ENCODE measurements around the gene BFSP2. TPM values are rescaled to one million over a fixed set of nuclear protein-coding genes. Genes with fewer than 3 reads are reported as not detected.

Gene BFSP2
- total and polyA plus RNA-seq, 3 donors from 2014 or later, result not detected

GRCh38 chr3:133374708-133375402, 25.0 kb upstream of the BFSP2 start:
- 82 to 90% methylated on average over 4 of the region's 4 CpGs for WGBS, 2 donors
- Histone ChIP-seq H3K4me1 (no peaks in the 10 kb centered on the region), H3K27me3 (no peaks in the 10 kb centered on the region), H3K9me3 (no peaks in the 10 kb centered on the region), H3K27ac (no peak overlapping the region), H3K4me3 (no peak overlapping the region), H3K36me3 (ENCODE audit: low read depth, missing control alignments) (no peaks in the 10 kb centered on the region)
- DNase-seq, result no peak
- TF ChIP-seq CTCF (IDR thresholded peaks at IDR 0.05) (no peak), POLR2A (IDR thresholded peaks at IDR 0.05) (no peak)
- intact Hi-C loops (cut with DNase I; ENCODE audit: low total_unique reads), result no loop called here

GRCh38 chr3:133375403-133375745, 24.5 kb upstream of the BFSP2 start:
- no peak for DNase-seq
- H3K27me3 ChIP-seq, result no peaks in the 10 kb centered on the region
- TF ChIP-seq POLR2A (IDR thresholded peaks at IDR 0.05) (no peak), CTCF (IDR thresholded peaks at IDR 0.05) (no peak)
- no peaks in the 10 kb centered on the region for H3K4me1 ChIP-seq
- H3K4me3 ChIP-seq, result no peak overlapping the region
- intact Hi-C loops (cut with DNase I; ENCODE audit: low total_unique reads), result no loop called here
- H3K27ac ChIP-seq, result no peak overlapping the region
- H3K9me3 ChIP-seq, result no peaks in the 10 kb centered on the region
- H3K36me3 ChIP-seq (ENCODE audit: low read depth, missing control alignments), result no peaks in the 10 kb centered on the region

- DNase-seq, result no peak
- Histone ChIP-seq H3K4me1 (no peaks in the 10 kb centered on the region), H3K27me3 (no peaks in the 10 kb centered on the region), H3K36me3 (ENCODE audit: low read depth, missing control alignments) (no peaks in the 10 kb centered on the region), H3K4me3 (no peak overlapping the region), H3K27ac (no peak overlapping the region), H3K9me3 (no peaks in the 10 kb centered on the region)
- intact Hi-C loops (cut with DNase I; ENCODE audit: low total_unique reads), result no loop called here
- 68 to 85% methylated on average over 6 of the region's 6 CpGs for WGBS, 2 donors
- TF ChIP-seq CTCF (IDR thresholded peaks at IDR 0.05), result no peak
- TF ChIP-seq POLR2A (IDR thresholded peaks at IDR 0.05), result no peak
Observed at GRCh38 chr3:133376810-133377209, 23.0 kb upstream of the BFSP2 start.

- TF ChIP-seq CTCF (IDR thresholded peaks at IDR 0.05) (peak in 2 of 3 experiments; percentile 18 to 49), POLR2A (IDR thresholded peaks at IDR 0.05) (no peak)
- no peaks in the 10 kb centered on the region for H3K9me3 ChIP-seq
- no peaks in the 10 kb centered on the region for H3K36me3 ChIP-seq (ENCODE audit: low read depth, missing control alignments)
- peak; percentile 41 for DNase-seq
- intact Hi-C loops (cut with DNase I; ENCODE audit: low total_unique reads), result no loop called here
- H3K4me3 ChIP-seq, result no peak overlapping the region
- no peaks in the 10 kb centered on the region for H3K27me3 ChIP-seq
- no peaks in the 10 kb centered on the region for H3K4me1 ChIP-seq
- no peak overlapping the region for H3K27ac ChIP-seq
- WGBS, 2 donors, result 70 to 93% methylated on average over 2 to 3 of the region's 3 CpGs
Observed at GRCh38 chr3:133377396-133377795, 22.5 kb upstream of the BFSP2 start.

- no peaks in the 10 kb centered on the region for H3K36me3 ChIP-seq (ENCODE audit: low read depth, missing control alignments)
- DNase-seq, result no peak
- H3K27ac ChIP-seq, result no peak overlapping the region
- TF ChIP-seq CTCF (IDR thresholded peaks at IDR 0.05), result no peak
- no peak for TF ChIP-seq POLR2A (IDR thresholded peaks at IDR 0.05)
- intact Hi-C loops (cut with DNase I; ENCODE audit: low total_unique reads), result no loop called here
- no peaks in the 10 kb centered on the region for H3K27me3 ChIP-seq
- no peak overlapping the region for H3K4me3 ChIP-seq
- H3K4me1 ChIP-seq, result no peaks in the 10 kb centered on the region
- WGBS, 2 donors, result 96 to 98% methylated on average over 13 to 14 of the region's 19 CpGs
- H3K9me3 ChIP-seq, result no peaks in the 10 kb centered on the region
Observed at GRCh38 chr3:133379926-133380325, 19.9 kb upstream of the BFSP2 start.
